Measurements from ENCODE around the gene SLC25A19. TPM values are rescaled to one million over a fixed set of nuclear protein-coding genes. Genes with fewer than 3 reads are reported as not detected.
"Not testable (repeated sequence)": the region's sequence is repeated elsewhere in the genome, so short reads cannot be mapped to it uniquely, and the experiment has no call there.

The SLC25A19 gene
- total and polyA plus RNA-seq, 2 donors: 5.2 to 10.1 TPM

GRCh38 chr17:75317671-75318070 is 28.4 kb upstream of the SLC25A19 start:
- Histone ChIP-seq H3K4me3 (ENCODE audit: low read depth, low read length) (no peak overlapping the region), H3K4me1 (ENCODE audit: insufficient read depth) (no peaks in the 10 kb centered on the region), H3K27ac (ENCODE audit: low read depth) (no peak overlapping the region), H3K36me3 (ENCODE audit: insufficient read depth) (peaks cover 6% of the 10 kb centered on the region)
- WGBS: 76% methylated on average over 11 of the region's 11 CpGs
- no peak for DNase-seq (ENCODE audit: extremely low spot score)

DNA sequence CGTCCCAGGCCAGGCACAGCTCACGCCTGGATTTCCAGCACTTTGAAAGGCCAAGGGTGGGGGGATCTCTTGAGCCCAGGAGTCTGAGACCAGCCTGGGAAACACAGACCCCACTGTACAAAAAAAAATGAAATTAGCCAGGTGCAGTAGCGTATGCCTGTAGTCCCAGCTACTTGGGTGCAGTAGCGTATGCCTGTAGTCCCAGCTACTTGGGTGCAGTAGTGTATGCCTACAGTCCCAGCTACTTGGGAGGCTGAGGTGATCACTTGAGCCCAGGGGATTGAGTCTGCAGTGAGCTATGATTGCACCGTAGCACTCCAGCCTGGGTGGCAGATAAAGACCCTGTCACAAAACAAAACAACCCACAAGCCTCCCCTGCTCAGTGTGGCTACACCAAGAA is 27.0 kb upstream of the SLC25A19 start:
- H3K27ac ChIP-seq (ENCODE audit: low read depth): no peak overlapping the region
- 82% methylated on average over 5 of the region's 5 CpGs for WGBS
- DNase-seq (ENCODE audit: extremely low spot score): no peak
- H3K4me3 ChIP-seq (ENCODE audit: low read depth, low read length): no peak overlapping the region
- H3K4me1 ChIP-seq (ENCODE audit: insufficient read depth): no peaks in the 10 kb centered on the region
- peaks cover 2% of the 10 kb centered on the region for H3K36me3 ChIP-seq (ENCODE audit: insufficient read depth)

- H3K4me1 ChIP-seq (ENCODE audit: insufficient read depth): no peaks in the 10 kb centered on the region
- no peak overlapping the region for H3K27ac ChIP-seq (ENCODE audit: low read depth)
- WGBS: 80% methylated on average over 19 of the region's 19 CpGs
- DNase-seq (ENCODE audit: extremely low spot score): no peak
- H3K4me3 ChIP-seq (ENCODE audit: low read depth, low read length): no peak overlapping the region
- H3K36me3 ChIP-seq (ENCODE audit: insufficient read depth): peaks cover 2% of the 10 kb centered on the region
Measured at GRCh38 chr17:75315541-75316243, 26.5 kb upstream of the SLC25A19 start.

GRCh38 chr17:75313941-75314551 is 24.8 kb upstream of the SLC25A19 start:
- no peaks in the 10 kb centered on the region for H3K4me1 ChIP-seq (ENCODE audit: insufficient read depth)
- no peak overlapping the region for H3K4me3 ChIP-seq (ENCODE audit: low read depth, low read length)
- WGBS: 75% methylated on average over 14 of the region's 14 CpGs
- DNase-seq (ENCODE audit: extremely low spot score): no peak
- H3K36me3 ChIP-seq (ENCODE audit: insufficient read depth): no peaks in the 10 kb centered on the region
- no peak overlapping the region for H3K27ac ChIP-seq (ENCODE audit: low read depth)

- WGBS: 60% methylated on average over 20 of the region's 20 CpGs
- no peak overlapping the region for H3K4me3 ChIP-seq (ENCODE audit: low read depth, low read length)
- H3K36me3 ChIP-seq (ENCODE audit: insufficient read depth): no peaks in the 10 kb centered on the region
- H3K4me1 ChIP-seq (ENCODE audit: insufficient read depth): no peaks in the 10 kb centered on the region
- H3K27ac ChIP-seq (ENCODE audit: low read depth): no peak overlapping the region
- no peak for DNase-seq (ENCODE audit: extremely low spot score)
Measured at GRCh38 chr17:75308732-75309629, 19.7 kb upstream of the SLC25A19 start.

GRCh38 chr17:75307957-75308731 is 18.9 kb upstream of the SLC25A19 start:
- Histone ChIP-seq H3K4me1 (ENCODE audit: insufficient read depth) (no peaks in the 10 kb centered on the region), H3K36me3 (ENCODE audit: insufficient read depth) (no peaks in the 10 kb centered on the region), H3K27ac (ENCODE audit: low read depth) (no peak overlapping the region), H3K4me3 (ENCODE audit: low read depth, low read length) (no peak overlapping the region)
- no peak for DNase-seq (ENCODE audit: extremely low spot score)
- WGBS: 71% methylated on average over 13 of the region's 13 CpGs

- Histone ChIP-seq H3K4me1 (ENCODE audit: insufficient read depth) (no peaks in the 10 kb centered on the region), H3K27ac (ENCODE audit: low read depth) (no peak overlapping the region), H3K4me3 (ENCODE audit: low read depth, low read length) (no peak overlapping the region), H3K36me3 (ENCODE audit: insufficient read depth) (no peaks in the 10 kb centered on the region)
- no peak for DNase-seq (ENCODE audit: extremely low spot score)
- WGBS: 89% methylated on average over 17 of the region's 17 CpGs
Measured at GRCh38 chr17:75301502-75302206, 12.4 kb upstream of the SLC25A19 start.

DNA sequence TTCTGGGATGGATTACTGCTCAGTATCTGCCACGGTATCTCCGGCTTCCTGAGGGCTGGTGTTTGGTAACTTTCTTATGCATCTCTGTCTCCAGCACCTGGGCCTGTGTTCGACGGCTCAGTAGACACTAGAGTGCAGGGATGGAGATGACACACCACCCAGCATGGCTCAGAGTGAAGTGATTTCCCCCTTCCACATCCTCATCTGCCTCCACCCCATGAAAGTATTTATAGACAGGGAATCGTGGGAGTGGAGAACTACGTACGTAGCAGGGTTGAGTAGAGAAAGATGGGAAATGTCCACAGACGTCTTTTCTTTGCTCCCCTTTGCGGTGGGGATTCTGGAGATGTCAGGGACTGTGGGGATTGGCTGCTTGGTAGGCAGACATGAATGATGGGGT is 11.8 kb upstream of the SLC25A19 start:
- H3K4me1 ChIP-seq (ENCODE audit: insufficient read depth): no peaks in the 10 kb centered on the region
- H3K36me3 ChIP-seq (ENCODE audit: insufficient read depth): no peaks in the 10 kb centered on the region
- WGBS: 67% methylated on average over 9 of the region's 9 CpGs
- no peak overlapping the region for H3K27ac ChIP-seq (ENCODE audit: low read depth)
- H3K4me3 ChIP-seq (ENCODE audit: low read depth, low read length): no peak overlapping the region
- DNase-seq (ENCODE audit: extremely low spot score): no peak

GRCh38 chr17:75300280-75300679 is 11.0 kb upstream of the SLC25A19 start:
- no peak overlapping the region for H3K4me3 ChIP-seq (ENCODE audit: low read depth, low read length)
- 70% methylated on average over 7 of the region's 7 CpGs for WGBS
- DNase-seq (ENCODE audit: extremely low spot score): no peak
- H3K36me3 ChIP-seq (ENCODE audit: insufficient read depth): no peaks in the 10 kb centered on the region
- H3K27ac ChIP-seq (ENCODE audit: low read depth): no peak overlapping the region
- no peaks in the 10 kb centered on the region for H3K4me1 ChIP-seq (ENCODE audit: insufficient read depth)

DNA sequence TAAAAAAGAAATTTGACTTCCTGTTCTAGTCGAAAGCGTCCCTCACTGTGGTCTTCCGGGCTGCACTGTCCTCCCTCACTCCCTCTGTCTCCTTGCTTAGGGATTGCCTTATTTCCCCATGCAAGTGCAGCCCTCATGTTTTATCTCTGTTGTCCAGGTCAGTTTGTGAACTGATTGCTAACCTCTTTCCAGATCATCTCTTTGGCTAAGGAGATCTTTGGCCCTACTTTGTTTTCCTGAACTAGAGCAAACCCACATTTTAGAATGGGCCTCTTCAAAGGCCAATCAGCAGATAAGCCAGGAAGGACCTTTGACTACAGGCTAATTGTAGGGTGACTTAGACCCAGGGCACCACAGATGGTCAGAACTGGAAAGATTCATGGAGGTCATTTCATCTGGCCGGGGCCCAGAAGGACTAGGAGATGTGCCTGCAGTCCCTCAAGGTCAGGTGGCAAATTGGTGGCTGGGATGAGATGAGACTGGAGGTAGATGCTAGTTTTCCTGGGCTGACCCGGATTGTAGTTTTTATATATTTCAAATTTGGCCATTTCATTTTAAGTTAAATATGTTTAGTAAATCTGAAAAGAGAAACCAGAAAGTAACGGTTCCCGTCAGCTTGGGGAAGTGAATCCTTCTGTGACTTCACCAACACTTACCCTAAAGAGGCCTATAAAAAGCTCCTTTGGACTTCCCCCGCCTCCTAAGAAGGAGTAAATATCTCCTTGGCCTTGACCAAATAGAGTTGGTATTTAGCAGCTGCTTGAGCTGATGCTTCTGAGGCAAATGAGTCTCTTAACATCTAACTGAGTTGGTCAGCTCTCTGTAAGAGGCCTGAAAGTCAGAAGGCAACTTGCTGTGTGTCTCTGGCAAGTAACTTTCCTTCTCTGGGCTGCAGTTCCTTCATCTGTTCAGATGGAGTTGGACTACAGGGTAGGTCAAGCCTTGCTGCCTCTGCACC is 6.2 kb upstream of the SLC25A19 start:
- Histone ChIP-seq H3K4me1 (ENCODE audit: insufficient read depth) (no peaks in the 10 kb centered on the region), H3K4me3 (ENCODE audit: low read depth, low read length) (no peak overlapping the region), H3K36me3 (ENCODE audit: insufficient read depth) (no peaks in the 10 kb centered on the region), H3K27ac (ENCODE audit: low read depth) (no peak overlapping the region)
- WGBS: 78% methylated on average over 8 of the region's 8 CpGs
- DNase-seq (ENCODE audit: extremely low spot score): no peak

DNA sequence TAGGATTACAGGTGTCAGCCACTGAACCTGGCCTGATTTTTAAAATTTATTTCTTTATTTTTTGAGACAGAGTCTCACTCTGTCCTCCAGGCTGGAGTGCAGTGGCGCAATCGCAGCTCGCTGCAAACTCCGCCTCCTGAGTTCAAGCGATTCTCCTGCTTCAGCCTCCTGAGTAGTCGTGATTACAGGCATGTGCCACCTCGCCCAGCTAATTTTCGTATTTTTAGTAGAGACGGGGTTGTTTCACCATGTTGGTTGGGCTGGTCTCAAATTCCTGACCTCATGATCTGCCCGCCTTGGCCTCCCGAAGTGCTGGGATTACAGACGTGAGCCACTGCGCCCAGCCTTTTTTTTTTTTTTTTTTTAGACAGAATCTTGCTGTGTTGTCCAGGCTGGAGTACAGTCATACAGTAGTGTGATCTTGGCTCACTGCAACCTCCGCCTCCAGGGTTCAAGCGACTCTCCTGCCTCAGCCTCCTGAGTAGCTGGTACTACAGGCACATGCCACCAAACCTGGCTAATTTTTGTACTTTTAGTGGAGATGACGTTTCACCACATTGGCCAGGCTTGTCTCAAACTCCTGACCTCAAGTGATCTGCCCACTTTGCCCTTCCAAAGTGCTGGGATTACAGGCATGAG is 3.7 kb upstream of the SLC25A19 start:
- WGBS: 76% methylated on average over 16 of the region's 16 CpGs
- H3K27ac ChIP-seq (ENCODE audit: low read depth); H3K36me3 ChIP-seq (ENCODE audit: insufficient read depth); H3K4me3 ChIP-seq (ENCODE audit: low read depth, low read length); H3K4me1 ChIP-seq (ENCODE audit: insufficient read depth); DNase-seq (ENCODE audit: extremely low spot score): not testable (repeated sequence)
